GM12878 (cell line): ENCODE data around the gene ATP6V0A4. TPM values are rescaled to one million over a fixed set of nuclear protein-coding genes. Genes with fewer than 3 reads are reported as not detected.

Experiments used
- ATAC-seq: fragments of 200-7000 bp; cut with Tn5 transposase; 3 replicates; pipeline ENCODE4 v1.9.1; 2020; ENCODE audit warnings: mild to moderate bottlenecking, moderate library complexity
- BruUV-seq: library from RNA; stranded (reverse); fragments of 400-500 nt; replicated peaks from 2 replicates; lab custom pipeline; 2021; lab: Mats Ljungman, UMichigan
- CTCF ChIA-PET: fragments of 300-600 bp; sonication (Branson Sonifier 250); formaldehyde crosslinking; extraction: SDS; loops from one replicate; lab custom pipeline; 2021; ENCODE audit warnings: inconsistent platforms; lab: Yijun Ruan, JAX
- POLR2A ChIA-PET: fragments of 350-600 bp; formaldehyde crosslinking; extraction: SDS; loops from one replicate; lab custom pipeline; 2021; ENCODE audit warnings: inconsistent platforms; lab: Charles Lee
- RAD21 ChIA-PET: fragments of 300-600 bp; sonication (Branson Sonifier 250); formaldehyde crosslinking; loops from one replicate; lab custom pipeline; 2023; ENCODE audit warnings: antibody characterized with exemption; ENCODE audit not compliant: unreplicated experiment; lab: Charles Lee
- SMC1A ChIA-PET: fragments of 300-600 bp; sonication (Branson Sonifier 250); formaldehyde crosslinking; loops from one replicate; lab custom pipeline; 2023; ENCODE audit not compliant: unreplicated experiment, uncharacterized antibody; lab: Charles Lee
- DNase-seq: peaks from one replicate; pipeline ENCODE4 v3.0.0-alpha.2; 2011; ENCODE audit warnings: low read depth, low spot score
- FAIRE-seq: peaks from 3 replicates; lab custom pipeline; 2011; peaks lifted over from hg19 to GRCh38; lab: Jason Lieb, UNC
- H2AFZ ChIP-seq: 2 replicates; pipeline ENCODE4 v1.6.0; 2011; ENCODE audit warnings: low read depth, low read length, control low read depth; ENCODE audit not compliant: control insufficient read depth
- H3K27ac ChIP-seq: 2 replicates; pipeline ENCODE4 v1.5.1; 2011; ENCODE audit warnings: control low read depth; ENCODE audit not compliant: control insufficient read depth, insufficient read depth
- H3K27me3 ChIP-seq, 2 experiments: replicated peaks in 1 of 2; 2 replicates each; pipeline versions ENCODE4 v1.6.0 to v1.6.1; 2011; ENCODE audit warnings: low read length in 1 of 2; ENCODE audit not compliant: control insufficient read depth in 2 of 2, insufficient read depth in 2 of 2
- H3K36me3 ChIP-seq, 2 experiments: 2 replicates each; pipeline ENCODE4 v1.5.1; 2011; ENCODE audit warnings: low read length in 1 of 2; ENCODE audit not compliant: control insufficient read depth in 2 of 2, insufficient read depth in 2 of 2
- H3K4me1 ChIP-seq: 2 replicates; pipeline ENCODE4 v1.6.1; 2011; ENCODE audit warnings: mild to moderate bottlenecking, low read length, moderate library complexity, mixed read lengths; ENCODE audit not compliant: control insufficient read depth, insufficient read depth
- H3K4me2 ChIP-seq: 2 replicates; pipeline ENCODE4 v1.6.0; 2011; ENCODE audit warnings: control low read depth; ENCODE audit not compliant: control insufficient read depth, insufficient read depth
- H3K4me3 ChIP-seq: fragments of 200-600 bp; sonication (generic); 2 replicates; pipeline ENCODE4 v1.5.1; 2016
- H3K79me2 ChIP-seq: 2 replicates; pipeline ENCODE4 v1.6.0; 2011; ENCODE audit warnings: low read length; ENCODE audit not compliant: control insufficient read depth, insufficient read depth
- H3K9ac ChIP-seq: 2 replicates; pipeline ENCODE4 v1.8.0; 2011; ENCODE audit warnings: low read length, control low read depth, mixed read lengths; ENCODE audit not compliant: control insufficient read depth, insufficient read depth
- H3K9me3 ChIP-seq: replicated peaks from 3 replicates; pipeline ENCODE4 v1.5.1; 2011; ENCODE audit warnings: mild to moderate bottlenecking, low read length; ENCODE audit not compliant: control insufficient read depth, insufficient read depth
- H4K20me1 ChIP-seq: 2 replicates; pipeline ENCODE4 v1.6.0; 2011; ENCODE audit not compliant: control insufficient read depth, insufficient read depth
- BCLAF1 ChIP-seq: fragments of 450-650 bp; IDR thresholded peaks from 2 replicates; pipeline ENCODE4 v1.6.1; 2017; ENCODE audit warnings: antibody characterized with exemption, mild to moderate bottlenecking, moderate library complexity
- FOXK2 ChIP-seq: fragments of 450-650 bp; IDR thresholded peaks from 2 replicates; pipeline ENCODE4 v1.6.1; 2017; ENCODE audit warnings: mild to moderate bottlenecking, moderate library complexity
- NFIC ChIP-seq: IDR thresholded peaks from 2 replicates; pipeline ENCODE4 v1.6.1; 2012; ENCODE audit warnings: low read depth, mild to moderate bottlenecking, inconsistent platforms, low read length, moderate library complexity
- POLR2A ChIP-seq: IDR thresholded peaks from 2 replicates; pipeline ENCODE4 v1.6.1; 2011; ENCODE audit warnings: low read depth, mild to moderate bottlenecking, low read length
- RB1 ChIP-seq: fragments of 450-650 bp; formaldehyde crosslinking; IDR thresholded peaks from 2 replicates; pipeline ENCODE4 v1.6.1; 2017; ENCODE audit warnings: mild to moderate bottlenecking, borderline replicate concordance
- STAT3 ChIP-seq: IDR thresholded peaks from 2 replicates; pipeline ENCODE4 v1.6.1; 2011; ENCODE audit warnings: low read depth, low read length, improper control_type of control experiment
- ZBTB4 ChIP-seq: fragments of 450-650 bp; formaldehyde crosslinking; IDR thresholded peaks from 2 replicates; pipeline ENCODE4 v1.4.0; 2022; ENCODE audit warnings: mild to moderate bottlenecking, moderate library complexity
- ZNF207 ChIP-seq: fragments of 450-650 bp; IDR thresholded peaks from 2 replicates; pipeline ENCODE4 v1.6.1; 2014; ENCODE audit warnings: antibody characterized with exemption, mild to moderate bottlenecking, borderline replicate concordance
- WGBS: methylation state at CpG from one replicate; pipeline ENCODE4 v1.1.6; 2016; ENCODE audit warnings: low lambda C conversion rate; ENCODE audit not compliant: insufficient replicate concordance, insufficient coverage; ENCODE audit errors: missing lambda C conversion rate; 5-methylcytosine and 5-hydroxymethylcytosine counted together
- in situ Hi-C: fragments of 300-500 bp; cut with MboI; formaldehyde crosslinking; loops from 9 replicates; pipeline ENCODE4 v1.14.3; 2018; ENCODE audit warnings: mixed read lengths
- intact Hi-C: fragments of 100-400 bp; cut with micrococcal nuclease; formaldehyde crosslinking; loops from one replicate; pipeline ENCODE4 v1.14.2; 2022; ENCODE audit not compliant: unreplicated experiment
- polyA plus RNA-seq, 11 experiments: library from polyadenylated mRNA; depleted of rRNA in 4 of 11; unstranded in 6 of 11; stranded (reverse) in 5 of 11; fragments of >200 nt; fragmentation: Nextera tagmentation in 4 of 11; fragmentation: Illumina TruSeq in 1 of 11; extraction: Ambion mirVana in 4 of 11; extraction: Trizol in 1 of 11; gene quantifications; 1 replicate in 1 of 11; 2 replicates in 10 of 11; pipeline versions ENCODE4 v1.2.1 to v1.2.3, GENCODE V29; 2011 to 2016; ENCODE audit warnings: inconsistent platforms in 2 of 11, missing spikeins in 2 of 11, low read depth in 1 of 11
- total RNA-seq, 4 experiments: library from RNA; depleted of rRNA in 3 of 4; stranded (reverse); fragments of >200 nt in 3 of 4; fragmentation: Illumina TruSeq in 1 of 4; extraction: Trizol in 1 of 4; gene quantifications; 2 replicates each; pipeline versions ENCODE4 v1.2.1 to v1.2.3, GENCODE V29; 2013 to 2021

ATP6V0A4 gene
- total and polyA plus RNA-seq, 10 of the 15 experiments (the other 5 are each of a cell fraction or from before 2014, with no cell fraction given), result not detected

- WGBS, result 47% methylated on average over 4 of the region's 4 CpGs
- CTCF ChIA-PET, result no interaction called here
- Histone ChIP-seq H3K9ac (no peak overlapping the region), H3K27me3 (no peaks in the 10 kb centered on the region), H3K4me1 (no peaks in the 10 kb centered on the region), H3K4me2 (no peak overlapping the region), H3K79me2 (no peaks in the 10 kb centered on the region)
- SMC1A ChIA-PET, result no interaction called here
- POLR2A ChIA-PET, result interaction anchor here (0.6 kb wide), 1 partner anchor 95 kb away, joined by 3 read pairs; no protein-coding TSS in a partner anchor
- in situ Hi-C loops, result no loop called here
- RAD21 ChIA-PET, result interaction anchor here (0.6 kb wide), 1 partner anchor 463 kb away, joined by 3 read pairs; no protein-coding TSS in a partner anchor
- no peak for TF ChIP-seq POLR2A
- no peak for TF ChIP-seq ZNF207
- no peak for TF ChIP-seq FOXK2
- no peak for TF ChIP-seq ZBTB4 (CRISPR knock-in tag)
- TF ChIP-seq STAT3, result no peak
- TF ChIP-seq RB1, result no peak
- TF ChIP-seq NFIC, result no peak
- TF ChIP-seq BCLAF1, result no peak
- TF ChIP-seq, all 136 proteins: peak for 0
- no peak overlapping the region for H3K4me3 ChIP-seq
- DNase-seq (no peak), ATAC-seq (no peak), FAIRE-seq (no peak)
- intact Hi-C loops, result no loop called here
- no peaks in the 10 kb centered on the region for H3K9me3 ChIP-seq
- no peak overlapping the region for H2AFZ ChIP-seq
- no peak overlapping the region for H3K27ac ChIP-seq
- H4K20me1 ChIP-seq, result no peaks in the 10 kb centered on the region
- BruUV-seq, result no TSS peak
- H3K36me3 ChIP-seq, result no peaks in the 10 kb centered on the region
These were observed 132.7 kb downstream of the ATP6V0A4 start for GRCh38 chr7:138665249-138665648.
